Measurements from ENCODE around the gene ADAM22.

ADAM22 gene

DNA sequence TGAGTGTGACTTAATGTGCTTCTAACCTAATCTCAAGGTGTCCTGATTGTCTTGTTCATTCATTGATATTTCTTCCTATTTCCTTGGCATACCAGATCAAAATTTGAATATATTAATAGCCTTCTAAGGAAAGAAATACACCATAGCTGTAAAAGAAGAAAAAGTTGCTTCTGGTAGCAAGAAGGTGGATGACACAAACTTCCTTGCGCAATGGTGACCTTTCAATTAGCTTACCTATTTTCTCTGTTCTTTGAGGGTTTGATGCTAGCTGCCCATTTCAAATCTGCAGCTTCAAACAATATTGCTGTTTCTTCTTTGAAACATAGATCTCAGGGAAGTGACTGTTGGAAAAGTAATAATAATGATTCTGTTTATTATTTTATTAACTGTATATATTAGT lies 108.8 kb downstream of the ADAM22 start:
- no peak for DNase-seq

GRCh38 chr7:88044069-88044468 lies 110.0 kb downstream of the ADAM22 start:
- no peak for DNase-seq

GRCh38 chr7:88046839-88047573 lies 113.0 kb downstream of the ADAM22 start:
- no peak for DNase-seq

DNA sequence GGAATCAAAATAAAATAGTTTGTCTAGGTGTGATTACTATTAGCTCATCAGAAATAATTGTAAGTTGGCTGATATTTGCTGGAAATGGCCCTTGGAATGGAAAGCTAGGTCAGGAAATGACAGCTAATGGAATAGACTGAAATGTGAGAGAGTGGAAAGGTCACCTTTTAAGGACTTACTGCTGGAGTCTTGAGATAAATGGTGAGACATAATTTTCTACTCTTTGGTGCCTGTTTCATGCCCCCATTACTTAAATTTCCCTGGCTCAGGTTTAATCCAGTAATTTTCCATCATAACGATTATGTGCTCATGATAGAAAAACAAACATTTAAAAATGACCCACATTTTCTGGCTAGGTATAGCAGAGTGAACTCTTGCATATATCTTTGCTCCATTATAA lies 123.6 kb downstream of the ADAM22 start:
- no peak for DNase-seq

DNA sequence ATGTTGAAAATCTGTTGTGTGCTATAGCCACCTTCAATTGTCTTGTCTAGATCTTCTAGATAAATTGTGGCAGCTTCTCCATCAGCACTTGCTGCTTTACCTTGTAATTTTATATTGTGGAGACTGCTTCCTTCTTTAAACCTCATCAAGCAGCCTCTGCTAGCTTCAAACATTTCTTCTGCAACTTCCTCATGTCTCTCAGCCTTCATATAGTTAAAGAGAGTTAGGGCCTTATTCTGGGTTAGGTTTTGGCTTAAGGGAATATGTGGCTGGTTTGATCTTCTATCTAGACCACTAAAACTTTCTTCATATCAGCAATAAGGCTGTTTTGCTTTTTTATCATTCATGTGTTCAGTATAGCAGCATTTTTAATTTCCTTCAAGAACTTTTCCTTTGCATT lies 128.2 kb downstream of the ADAM22 start:
- DNase-seq: no peak

DNA sequence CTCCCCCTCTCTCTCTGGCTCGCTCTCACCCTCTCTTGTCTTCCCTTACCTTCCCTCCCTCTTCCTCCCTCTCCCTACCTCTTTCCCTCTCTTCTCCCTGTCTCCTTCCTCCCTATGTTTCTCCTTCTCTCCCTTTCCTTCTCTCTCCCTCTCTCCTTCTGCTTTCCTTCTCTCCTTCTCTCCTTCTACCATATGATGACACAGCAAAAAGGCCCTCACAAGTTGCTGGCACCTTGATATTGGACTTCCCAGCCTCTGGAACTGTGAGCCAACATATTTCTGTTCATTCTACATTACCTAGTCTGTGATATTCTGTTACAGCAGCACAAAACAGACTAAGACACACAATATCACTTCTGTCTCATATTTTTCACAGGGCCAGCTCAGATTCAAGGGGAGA lies 135.0 kb downstream of the ADAM22 start:
- no peak for DNase-seq

DNA sequence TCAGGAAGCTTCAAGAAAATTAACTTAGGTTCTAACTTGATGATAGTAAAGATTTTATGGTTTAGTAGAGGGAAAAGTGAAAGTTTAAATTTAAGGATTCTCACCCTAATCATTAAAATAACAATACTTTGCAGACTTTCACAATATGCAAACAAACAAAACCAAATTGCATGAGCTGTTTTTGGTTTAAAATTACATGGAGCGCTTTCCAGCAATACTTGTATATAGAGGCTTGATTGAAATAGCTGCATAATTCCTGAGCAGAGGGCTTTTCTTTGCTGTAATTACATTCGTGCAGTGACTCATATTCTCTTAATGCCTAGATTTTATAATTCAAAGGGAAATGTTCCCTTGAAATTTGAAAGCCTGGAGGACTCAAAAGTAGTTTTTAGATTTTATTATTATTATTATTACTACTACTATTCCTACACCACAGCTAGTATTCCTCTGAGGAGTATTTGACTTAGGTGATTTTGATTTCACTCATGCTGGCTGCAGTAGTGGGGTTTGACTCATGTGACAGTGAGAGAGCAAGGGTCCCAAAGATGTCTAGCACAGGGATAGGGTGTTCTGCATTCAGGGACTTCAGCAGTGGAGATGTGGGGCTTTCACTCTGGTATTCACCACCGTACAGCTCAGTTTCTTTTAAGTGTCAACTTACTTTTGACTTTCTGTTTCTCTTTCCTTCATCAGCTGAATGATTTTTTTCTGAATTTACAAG lies 138.1 kb downstream of the ADAM22 start:
- DNase-seq: no peak

DNA sequence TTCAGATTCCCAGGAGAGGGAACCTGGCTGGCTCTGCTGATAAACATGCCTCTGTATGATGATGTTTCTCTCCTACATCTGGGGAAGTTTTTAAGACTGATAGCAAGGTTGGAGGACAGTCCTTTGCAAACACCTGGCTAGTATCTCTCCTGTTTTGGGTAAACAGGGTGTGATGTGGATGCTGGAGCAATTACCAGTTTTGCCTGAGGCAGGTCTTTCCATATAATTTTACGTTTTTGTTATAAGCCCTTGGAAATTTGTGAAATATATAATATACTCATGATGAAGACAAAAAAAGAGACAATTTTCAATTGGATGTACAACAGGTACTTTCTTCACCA lies 138.6 kb downstream of the ADAM22 start:
- no peak for DNase-seq

DNA sequence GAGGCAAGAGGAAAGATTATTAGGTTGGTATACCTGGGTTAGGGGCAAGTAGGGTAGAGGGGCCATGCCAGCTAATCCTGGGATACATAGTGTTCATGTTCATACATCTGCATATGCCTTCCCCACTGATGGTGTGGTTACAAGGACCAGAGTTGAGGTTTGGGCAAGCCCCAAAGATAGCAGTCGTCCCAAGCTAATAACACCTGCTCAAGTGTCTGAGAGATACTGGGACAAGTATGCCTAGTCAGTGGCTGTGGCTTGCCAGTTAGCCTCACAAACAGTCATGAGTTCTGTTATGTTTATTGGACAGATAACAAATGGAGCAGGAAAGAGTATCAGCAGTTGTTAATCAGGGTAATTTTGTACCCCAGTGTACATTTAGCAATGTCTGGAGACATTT lies 139.6 kb downstream of the ADAM22 start:
- DNase-seq: no peak

DNA sequence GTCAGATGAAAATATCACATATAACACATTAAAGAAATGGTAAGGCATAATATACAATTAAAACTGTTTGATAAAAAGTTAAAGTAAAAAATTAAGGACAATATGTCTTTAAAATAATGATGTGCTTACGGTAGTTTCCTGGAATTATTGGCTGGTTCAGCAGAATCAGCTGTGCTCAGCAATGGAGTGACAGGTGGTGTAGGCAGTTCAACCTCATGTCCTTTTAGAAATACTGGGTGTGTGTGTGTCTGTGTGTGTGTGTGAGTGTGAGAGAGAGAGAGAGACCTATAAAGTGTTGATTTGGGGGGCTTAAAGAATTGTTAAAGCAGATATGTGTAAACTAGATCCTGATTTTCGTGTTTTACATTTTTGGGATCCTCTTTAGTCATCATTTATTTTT lies 141.2 kb downstream of the ADAM22 start:
- DNase-seq: no peak

DNA sequence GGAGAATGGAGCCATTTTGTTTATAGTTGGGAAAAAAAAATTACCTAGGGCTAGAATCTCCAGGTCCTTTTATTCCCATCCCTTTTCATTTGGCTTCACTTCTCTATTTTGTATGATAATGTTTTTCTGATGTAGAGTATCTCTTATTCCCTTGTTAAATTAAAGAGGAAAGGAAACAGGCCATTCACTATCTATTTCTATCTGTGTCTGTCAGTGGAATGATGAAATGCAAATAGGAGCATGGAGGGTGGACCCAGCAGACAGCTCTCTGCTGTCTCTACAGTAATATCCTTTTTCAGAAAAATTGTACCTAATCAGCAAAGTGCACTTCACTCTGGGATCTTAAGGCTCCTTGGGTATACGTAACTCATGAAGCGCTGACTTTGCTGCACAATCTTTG lies 149.8 kb downstream of the ADAM22 start:
- no peak for DNase-seq

DNA sequence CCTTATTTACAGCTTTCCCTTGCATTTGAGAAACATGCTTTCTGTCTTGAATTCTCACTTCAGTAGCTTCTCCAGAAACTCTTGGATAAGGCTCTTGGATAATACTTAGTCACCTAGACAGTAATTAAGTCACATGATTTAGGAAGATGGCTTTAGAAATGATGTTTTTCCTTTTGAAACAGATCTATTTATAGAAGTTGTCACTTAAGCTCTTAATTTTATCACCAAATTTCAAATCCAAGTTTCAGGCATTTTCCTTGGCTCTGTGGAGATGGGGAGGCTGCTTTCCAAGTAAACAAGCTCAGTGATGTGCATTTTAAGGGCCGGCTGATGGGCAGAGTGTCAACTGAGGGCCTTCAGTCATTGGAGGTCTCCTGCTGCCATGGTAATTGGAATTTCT lies 155.5 kb downstream of the ADAM22 start:
- DNase-seq: no peak

- no peak for DNase-seq
Measured at GRCh38 chr7:88090240-88090639, 156.2 kb downstream of the ADAM22 start.

- DNase-seq: no peak
Measured at GRCh38 chr7:88090671-88091070, 156.6 kb downstream of the ADAM22 start.

DNA sequence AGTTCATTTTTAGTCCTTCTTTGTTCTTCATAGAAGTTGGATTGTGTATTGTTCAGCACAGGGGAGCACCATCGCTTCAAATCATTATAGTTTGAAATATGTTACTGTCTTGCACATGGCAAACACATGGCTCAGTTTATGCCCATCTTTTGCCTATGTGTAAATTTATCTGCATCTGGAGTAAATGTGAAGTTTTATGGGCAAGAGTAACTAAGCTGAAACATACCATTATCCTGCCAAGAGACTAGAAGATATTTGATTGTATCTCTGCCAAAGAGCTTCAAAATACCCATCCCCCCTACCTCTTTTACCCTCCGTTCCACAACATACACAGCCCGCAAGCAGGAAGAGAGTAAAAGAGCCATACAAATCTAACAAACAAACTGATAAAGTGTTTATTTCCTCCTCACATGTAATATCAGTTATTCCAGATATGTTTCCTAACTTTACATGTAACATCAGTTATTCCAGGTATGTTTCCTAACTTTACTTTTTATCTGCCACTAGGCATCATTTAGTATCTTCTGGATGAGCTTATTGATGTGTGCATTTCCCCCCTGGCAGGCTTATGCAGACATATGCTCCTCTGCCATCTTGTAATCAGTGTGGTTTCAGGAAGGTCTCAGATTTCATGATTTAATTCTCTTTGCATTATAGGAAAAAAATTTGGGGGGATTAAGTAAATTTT lies 158.1 kb downstream of the ADAM22 start:
- DNase-seq: no peak

DNA sequence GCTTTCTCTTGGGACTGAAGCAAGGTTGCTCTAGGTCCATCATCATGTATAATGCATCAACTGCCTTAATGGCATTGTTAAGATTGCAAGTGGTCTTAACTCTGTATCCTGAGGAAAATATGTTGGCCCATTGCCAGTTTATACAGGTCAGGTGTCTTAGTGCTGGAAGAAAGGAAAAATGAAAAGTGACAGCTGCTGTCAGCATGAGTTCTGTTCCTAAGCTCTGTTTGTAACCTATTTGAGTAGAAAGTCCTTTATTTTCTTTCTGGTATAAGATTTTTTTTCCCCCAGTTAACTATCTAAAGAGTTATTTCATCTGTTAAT lies 158.6 kb downstream of the ADAM22 start:
- DNase-seq: no peak

- no peak for DNase-seq
Measured at GRCh38 chr7:88101769-88102168, 167.7 kb downstream of the ADAM22 start.

DNA sequence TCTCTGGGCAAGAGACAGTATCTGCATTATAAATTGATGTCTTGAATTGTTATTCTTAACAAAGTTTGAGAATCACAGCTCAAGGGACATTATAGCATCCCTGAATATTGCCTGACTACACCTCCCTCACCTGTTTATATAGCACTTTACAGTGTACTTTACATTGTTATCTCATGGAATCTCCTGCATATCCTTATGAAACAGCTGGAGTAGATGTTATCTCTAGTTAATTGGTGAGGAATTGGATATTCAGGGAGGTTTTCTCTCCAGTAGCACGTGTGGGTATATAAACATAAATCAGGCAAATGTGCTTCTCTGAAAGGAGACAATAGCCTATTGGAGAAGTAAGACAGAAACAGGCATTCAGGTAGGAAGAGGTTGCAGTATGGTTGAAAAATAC lies 168.6 kb downstream of the ADAM22 start:
- no peak for DNase-seq

DNA sequence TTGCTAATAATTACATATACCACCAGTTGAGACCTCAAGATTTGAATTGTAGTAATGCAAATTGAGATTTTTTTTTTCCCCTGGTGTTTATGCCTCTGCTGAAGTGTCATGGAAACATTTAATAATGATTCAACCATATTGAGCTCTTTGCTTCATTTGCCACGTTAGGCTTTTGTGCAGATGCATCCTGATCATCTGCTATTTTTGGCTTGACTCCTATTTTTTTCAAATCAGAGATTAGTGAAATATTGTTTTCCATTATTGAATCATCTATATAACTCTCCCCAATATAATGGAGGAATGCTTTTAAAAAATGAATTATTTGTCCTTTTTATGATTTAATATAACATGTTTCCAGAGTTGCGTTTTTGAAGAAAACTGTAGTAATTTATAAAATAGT lies 170.7 kb downstream of the ADAM22 start:
- DNase-seq: no peak

GRCh38 chr7:88105231-88105630 lies 171.2 kb downstream of the ADAM22 start:
- no peak for DNase-seq

DNA sequence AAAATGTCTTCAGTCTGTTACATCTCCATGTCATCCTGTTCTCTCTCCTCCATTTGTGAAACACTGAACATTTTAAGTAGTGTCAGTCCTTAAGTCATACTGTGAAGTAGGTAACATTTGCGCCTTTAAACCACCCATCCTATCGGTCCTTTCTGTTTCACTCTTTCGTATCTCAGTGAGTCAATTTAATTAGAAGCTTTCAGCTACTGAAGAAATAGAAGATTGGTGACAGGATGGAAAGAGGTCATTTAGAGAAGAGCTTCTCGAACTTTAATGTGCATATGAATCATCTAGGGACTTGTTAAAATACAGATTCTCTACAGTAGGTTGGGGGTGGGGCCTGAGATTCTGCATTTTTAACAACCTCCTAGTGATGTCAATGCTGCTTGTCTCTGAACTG lies 172.4 kb downstream of the ADAM22 start:
- DNase-seq: no peak

- no peak for DNase-seq
Measured at GRCh38 chr7:88109612-88110011, 175.6 kb downstream of the ADAM22 start.

DNA sequence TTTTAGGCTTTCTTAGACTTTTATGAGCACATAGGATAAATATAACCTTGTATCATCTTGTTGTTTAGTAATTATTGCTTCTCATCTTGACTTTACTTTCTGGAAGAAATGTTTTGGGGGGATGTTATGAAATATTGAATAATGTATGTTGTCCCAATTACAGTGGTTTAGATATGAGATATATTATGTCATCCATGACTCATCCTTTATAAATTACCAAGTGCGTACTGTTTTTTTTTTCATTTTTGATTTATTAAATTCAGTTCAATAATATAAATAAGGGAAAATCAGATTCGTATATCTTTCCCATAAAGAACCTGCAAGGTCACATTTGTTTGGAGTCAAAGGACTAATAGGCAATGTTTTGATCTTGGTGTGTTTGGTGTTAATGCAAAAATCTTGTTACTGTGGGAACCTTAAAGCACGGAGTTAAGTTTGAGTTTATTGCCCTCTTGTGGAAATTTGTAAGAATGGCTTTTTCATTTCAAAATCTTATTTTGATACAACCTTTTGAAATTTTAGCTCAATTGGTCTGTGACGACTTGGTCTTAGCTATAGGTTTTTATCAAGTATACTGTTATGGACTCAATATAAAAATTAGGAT lies 177.2 kb downstream of the ADAM22 start:
- DNase-seq: no peak

GRCh38 chr7:88111954-88112471 lies 178.0 kb downstream of the ADAM22 start:
- no peak for DNase-seq
